Mucosa of descending colon (tissue), 3 donors: ENCODE measurements around the gene HTT-AS. TPM values are rescaled to one million over a fixed set of nuclear protein-coding genes. Genes with fewer than 3 reads are reported as not detected.

Experiments
- ATAC-seq: fragments of 200-7000 bp; cut with Tn5 transposase; one replicate; pipeline ENCODE4 v1.9.1; 2020; ENCODE audit warnings: mild to moderate bottlenecking, moderate library complexity
- DNase-seq, 3 donors: peaks; one replicate each; pipeline ENCODE4 v3.0.0-alpha.2; 2020
- H3K36me3 ChIP-seq: fragments of 200-600 bp; one replicate; pipeline ENCODE4 v1.8.0; 2021; ENCODE audit warnings: low read depth, mild to moderate bottlenecking
- H3K4me1 ChIP-seq: fragments of 200-600 bp; one replicate; pipeline ENCODE4 v1.8.0; 2021; ENCODE audit warnings: low read depth, mild to moderate bottlenecking
- H3K4me3 ChIP-seq: fragments of 200-600 bp; one replicate; pipeline ENCODE4 v1.8.0; 2021; ENCODE audit warnings: mild to moderate bottlenecking
- H3K9me3 ChIP-seq: fragments of 200-600 bp; one replicate; pipeline ENCODE4 v1.8.0; 2021; ENCODE audit warnings: mild to moderate bottlenecking
- CTCF ChIP-seq: fragments of 200-600 bp; IDR thresholded peaks from one replicate; pipeline ENCODE4 v1.8.0; 2022; ENCODE audit warnings: antibody characterized with exemption, mild to moderate bottlenecking
- intact Hi-C, 2 donors: fragments of 100-400 bp; cut with DNase I in 1 of 2; cut with micrococcal nuclease in 1 of 2; formaldehyde crosslinking; loops; one replicate each; pipeline versions ENCODE4 v1.11.0 to v1.11.1; 2022; cut with DNase I, micrococcal nuclease
- total RNA-seq, 3 donors: library from RNA; stranded (reverse); fragmentation: NEBNext Ultra II Directional in 2 of 3; extraction: Animal tissue kit (Norgen Biotek cat#: 25700) in 2 of 3; gene quantifications; one replicate each; pipeline versions ENCODE4 v1.2.1 to v1.2.4, GENCODE V29; 2021 to 2023
- donor health status: DM: no; HTN: no; CAD: no; lungs with moderate emphysema.
- donor health status: DM: no; HTN: no; CAD: no.
- donor health status: DM: no; HTN: yes; CAD: no.

HTT-AS gene
- total RNA-seq, 3 donors from 2014 or later, result not detected

GRCh38 chr4:3036131-3036952 lies 38.0 kb downstream of the HTT-AS start:
- TF ChIP-seq CTCF, result no peak
- intact Hi-C loops, result no loop called here
- DNase-seq, result no peak
- ATAC-seq, result no peak
- peaks cover 8% of the 10 kb centered on the region for H3K4me1 ChIP-seq
- H3K4me3 ChIP-seq, result no peak overlapping the region
- no peaks in the 10 kb centered on the region for H3K36me3 ChIP-seq
- H3K9me3 ChIP-seq, result no peaks in the 10 kb centered on the region

- DNase-seq (no peak), ATAC-seq (no peak)
- no peak overlapping the region for H3K4me3 ChIP-seq
- H3K36me3 ChIP-seq, result no peaks in the 10 kb centered on the region
- H3K9me3 ChIP-seq, result no peaks in the 10 kb centered on the region
- no peak for TF ChIP-seq CTCF
- intact Hi-C loops, result no loop called here
- H3K4me1 ChIP-seq, result peaks cover 8% of the 10 kb centered on the region
These were observed 38.7 kb downstream of the HTT-AS start for GRCh38 chr4:3035674-3036073.

GRCh38 chr4:3035249-3035648 lies 39.1 kb downstream of the HTT-AS start:
- Histone ChIP-seq H3K36me3 (no peaks in the 10 kb centered on the region), H3K9me3 (no peaks in the 10 kb centered on the region), H3K4me1 (peaks cover 8% of the 10 kb centered on the region), H3K4me3 (no peak overlapping the region)
- ATAC-seq, result no peak
- TF ChIP-seq CTCF, result no peak
- no peak for DNase-seq
- intact Hi-C loops, result no loop called here

GRCh38 chr4:3034231-3034630 lies 40.1 kb downstream of the HTT-AS start:
- no peaks in the 10 kb centered on the region for H3K36me3 ChIP-seq
- H3K4me1 ChIP-seq, result peaks cover 8% of the 10 kb centered on the region
- no peaks in the 10 kb centered on the region for H3K9me3 ChIP-seq
- intact Hi-C loops, result no loop called here
- ATAC-seq (no peak), DNase-seq (no peak)
- no peak overlapping the region for H3K4me3 ChIP-seq
- no peak for TF ChIP-seq CTCF

- peak; percentile 72 for ATAC-seq
- no peaks in the 10 kb centered on the region for H3K9me3 ChIP-seq
- peak in 2 of 3 donors; percentile 28 to 53 for DNase-seq
- intact Hi-C loops, result no loop called here
- no peaks in the 10 kb centered on the region for H3K36me3 ChIP-seq
- TF ChIP-seq CTCF, result no peak
- H3K4me3 ChIP-seq, result no peak overlapping the region
- H3K4me1 ChIP-seq, result no peaks in the 10 kb centered on the region
These were observed 42.8 kb downstream of the HTT-AS start for GRCh38 chr4:3031357-3032082.
